ENCODE data around the gene EIF1.
"Not testable (repeated sequence)": the region's sequence is repeated elsewhere in the genome, so short reads cannot be mapped to it uniquely, and the experiment has no call there.

Gene EIF1

DNA sequence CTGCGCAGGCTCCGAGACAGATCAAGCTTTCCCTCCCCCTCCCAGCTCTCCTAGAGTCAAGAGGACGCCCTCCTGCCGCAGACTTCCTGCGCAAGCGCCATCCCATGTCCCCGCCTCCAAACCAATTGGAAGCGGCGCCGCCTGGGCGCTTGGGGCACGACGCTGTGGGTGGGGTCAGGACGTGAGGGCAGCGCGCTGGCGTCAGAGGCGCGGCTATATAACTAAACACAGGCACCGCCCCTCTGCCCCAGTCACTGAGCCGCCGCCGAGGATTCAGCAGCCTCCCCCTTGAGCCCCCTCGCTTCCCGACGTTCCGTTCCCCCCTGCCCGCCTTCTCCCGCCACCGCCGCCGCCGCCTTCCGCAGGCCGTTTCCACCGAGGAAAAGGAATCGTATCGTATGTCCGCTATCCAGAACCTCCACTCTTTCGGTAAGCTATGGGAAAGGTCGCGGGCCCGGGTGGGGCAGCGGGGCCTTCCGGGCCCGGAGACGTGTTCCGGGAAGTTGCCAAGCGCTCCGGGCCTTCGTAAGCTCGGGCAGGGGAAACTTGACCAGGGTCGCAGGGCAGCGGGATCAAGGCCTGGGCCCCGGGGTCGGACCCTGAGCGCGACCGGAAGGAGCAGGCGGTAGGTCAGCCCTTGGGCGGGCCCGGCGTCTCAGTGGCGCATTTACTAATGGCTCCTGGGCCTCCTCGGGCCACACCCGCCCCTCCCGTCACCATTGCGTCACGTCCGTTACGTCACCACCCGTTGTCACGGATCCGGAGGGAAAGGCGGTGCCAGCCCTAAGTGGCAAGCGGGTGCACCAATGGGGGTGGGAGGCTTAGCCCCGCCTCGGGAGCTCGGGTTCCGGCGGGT, at the start of gene EIF1:
Gene EIF1, plus strand, starts transcription at position 245 of the 856 bp plus-strand sequence. Its CDS starts 154 bp downstream, at position 399.
- Mint-ChIP-seq H3K9me3 (no peaks in the 10 kb centered on the region), H3K36me3 (ENCODE audit: low read depth) (peaks cover 44% of the 10 kb centered on the region), H3K27me3 (ENCODE audit: low read depth) (no peaks in the 10 kb centered on the region), H3K4me1 (ENCODE audit: low read depth) (peaks cover 24% of the 10 kb centered on the region), H3K27ac (peak within 1 kb of the TSS; percentile 98), H3K4me3 (peak within 1 kb of the TSS; percentile 92)

DNA sequence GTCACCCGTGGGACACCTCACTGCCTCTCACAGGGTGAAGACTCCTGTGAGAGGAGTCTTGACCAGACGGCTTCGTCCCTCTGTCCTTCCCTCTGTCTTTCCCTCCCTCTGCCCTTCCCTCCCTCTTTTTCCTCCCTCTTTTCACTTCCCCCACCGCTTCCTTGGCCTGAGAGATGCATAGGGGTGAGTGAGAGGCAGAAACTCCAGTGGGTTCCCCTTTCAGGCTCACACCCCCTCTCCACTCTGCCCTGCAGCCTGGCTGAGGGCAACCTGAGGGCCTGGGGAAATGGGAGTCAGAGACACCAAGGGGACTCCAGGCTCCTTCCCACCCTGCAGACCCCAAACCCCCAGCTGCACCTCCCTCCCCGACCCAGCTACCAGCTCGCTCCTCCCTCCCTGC, 49.7 kb upstream of the EIF1 start:
- no peaks in the 10 kb centered on the region for H3K36me3 Mint-ChIP-seq (ENCODE audit: low read depth)
- no peaks in the 10 kb centered on the region for H3K27me3 Mint-ChIP-seq (ENCODE audit: low read depth)
- no peak overlapping the region for H3K27ac Mint-ChIP-seq
- no peaks in the 10 kb centered on the region for H3K9me3 Mint-ChIP-seq
- H3K4me3 Mint-ChIP-seq, result no peak overlapping the region
- H3K4me1 Mint-ChIP-seq (ENCODE audit: low read depth), result no peaks in the 10 kb centered on the region

DNA sequence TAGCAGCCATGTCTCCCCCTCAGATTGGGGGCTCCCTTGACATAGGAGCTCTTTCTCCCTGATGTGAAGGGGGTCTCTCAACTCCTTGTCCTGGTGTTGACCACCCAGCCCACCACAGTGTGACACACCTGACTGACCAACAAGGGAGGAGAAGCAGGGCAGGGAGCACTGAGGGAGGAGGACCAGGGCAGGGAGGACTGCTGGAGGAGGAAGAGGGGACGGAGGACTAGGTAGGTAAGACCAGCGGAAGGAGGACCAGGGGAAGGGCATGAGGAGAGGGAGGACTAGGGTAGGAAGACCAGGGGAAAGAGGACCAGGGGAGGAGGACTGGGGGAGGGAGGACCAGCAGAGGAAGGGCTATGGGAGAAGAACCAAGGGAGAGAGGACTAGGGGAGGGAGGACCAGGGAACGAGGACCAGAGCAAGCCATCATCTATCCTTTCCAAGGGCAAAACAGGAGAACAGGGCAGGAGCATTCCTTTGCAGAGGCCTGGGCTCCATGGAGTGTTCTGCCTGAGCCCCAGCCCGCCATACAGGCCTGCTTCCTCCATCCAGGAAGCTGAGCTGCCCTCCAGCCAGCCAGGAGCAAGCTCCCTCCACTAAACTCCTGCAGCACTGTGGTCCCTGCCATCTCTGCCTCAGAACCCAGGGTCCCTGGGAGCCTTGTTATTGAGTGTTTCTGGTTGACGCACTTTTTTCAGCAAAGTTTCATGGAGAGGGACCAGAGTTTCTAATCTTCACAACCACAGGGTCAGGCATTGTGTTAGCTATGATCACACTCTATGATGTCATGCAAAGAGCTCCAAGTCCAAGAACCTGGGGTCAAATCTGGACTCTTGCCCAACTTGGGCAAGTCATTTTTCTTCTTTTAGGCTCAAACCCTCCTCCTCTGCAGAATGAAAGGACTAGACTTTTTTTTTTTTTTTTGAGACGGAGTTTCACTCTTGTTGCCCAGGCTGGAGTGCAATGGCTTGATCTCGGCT, 48.9 kb upstream of the EIF1 start:
- Mint-ChIP-seq H3K4me1 (ENCODE audit: low read depth) (no peaks in the 10 kb centered on the region), H3K27me3 (ENCODE audit: low read depth) (no peaks in the 10 kb centered on the region), H3K4me3 (no peak overlapping the region), H3K9me3 (no peaks in the 10 kb centered on the region), H3K27ac (no peak overlapping the region), H3K36me3 (ENCODE audit: low read depth) (no peaks in the 10 kb centered on the region)

DNA sequence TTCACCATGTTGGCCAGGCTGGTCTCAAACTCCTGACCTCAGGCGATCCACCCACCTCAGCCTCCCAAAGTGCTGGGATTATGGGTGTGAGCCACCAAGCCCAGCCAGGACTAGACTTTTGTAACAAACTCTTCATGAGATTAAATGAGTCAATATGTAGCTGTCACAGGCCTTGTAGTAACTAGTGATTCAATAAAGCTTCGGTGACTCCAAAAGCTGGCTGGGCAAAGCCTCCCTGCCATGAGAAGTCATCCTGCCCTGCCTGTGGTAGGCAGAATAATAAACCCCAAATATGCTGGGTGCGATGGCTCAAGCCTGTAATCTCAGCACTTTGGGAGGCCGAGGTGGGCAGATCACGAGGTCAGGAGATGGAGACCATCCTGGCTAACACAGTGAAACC, 48.1 kb upstream of the EIF1 start:
- H3K36me3 Mint-ChIP-seq (ENCODE audit: low read depth); H3K4me1 Mint-ChIP-seq (ENCODE audit: low read depth); H3K9me3 Mint-ChIP-seq; H3K4me3 Mint-ChIP-seq; H3K27ac Mint-ChIP-seq; H3K27me3 Mint-ChIP-seq (ENCODE audit: low read depth): not testable (repeated sequence)

DNA sequence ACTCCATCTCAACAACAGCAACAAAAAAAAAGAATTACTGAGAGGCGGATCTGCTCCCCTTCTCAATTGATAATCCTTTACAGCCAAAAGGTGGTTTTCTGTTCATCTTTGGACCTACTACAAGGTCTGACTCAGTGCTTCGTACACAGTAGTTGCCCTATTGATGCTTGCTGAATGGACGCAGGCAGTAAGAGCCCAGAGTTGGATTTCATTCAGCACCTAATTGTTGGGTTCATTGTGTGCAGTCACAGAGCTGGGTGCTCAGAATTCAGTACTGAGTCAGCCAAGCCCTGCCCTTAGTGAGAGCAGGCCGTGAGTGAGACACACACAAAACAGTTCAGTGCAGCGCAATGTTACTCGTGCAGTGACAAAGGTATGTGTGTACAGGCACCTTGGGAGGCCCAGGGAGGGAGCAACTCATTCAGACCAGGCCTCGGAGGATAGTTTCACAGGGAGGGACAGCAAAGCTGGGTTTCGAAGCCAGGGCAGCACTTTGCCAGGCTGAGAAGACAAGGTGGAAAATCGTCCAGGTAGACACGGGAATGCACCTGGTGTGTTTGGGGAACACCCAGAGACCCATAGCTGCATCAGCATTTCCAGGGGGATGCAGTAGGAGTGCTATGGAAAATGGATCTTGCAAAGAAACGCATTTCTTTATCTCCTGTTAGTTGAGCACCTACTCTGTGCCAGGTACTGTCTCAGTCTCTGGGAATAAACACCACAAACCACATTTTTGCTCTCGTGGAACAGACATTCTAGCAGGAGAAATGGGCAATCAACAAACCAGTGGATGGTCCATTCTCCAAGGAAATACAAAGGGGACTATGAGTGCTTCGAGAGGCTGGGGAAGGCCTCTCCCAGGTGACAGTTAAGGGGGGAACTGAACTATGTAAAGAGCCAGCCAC, 46.2 kb upstream of the EIF1 start:
- H3K4me3 Mint-ChIP-seq, result no peak overlapping the region
- H3K27me3 Mint-ChIP-seq (ENCODE audit: low read depth), result peaks cover 5% of the 10 kb centered on the region
- no peaks in the 10 kb centered on the region for H3K9me3 Mint-ChIP-seq
- no peak overlapping the region for H3K27ac Mint-ChIP-seq
- H3K36me3 Mint-ChIP-seq (ENCODE audit: low read depth), result no peaks in the 10 kb centered on the region
- H3K4me1 Mint-ChIP-seq (ENCODE audit: low read depth), result no peaks in the 10 kb centered on the region

DNA sequence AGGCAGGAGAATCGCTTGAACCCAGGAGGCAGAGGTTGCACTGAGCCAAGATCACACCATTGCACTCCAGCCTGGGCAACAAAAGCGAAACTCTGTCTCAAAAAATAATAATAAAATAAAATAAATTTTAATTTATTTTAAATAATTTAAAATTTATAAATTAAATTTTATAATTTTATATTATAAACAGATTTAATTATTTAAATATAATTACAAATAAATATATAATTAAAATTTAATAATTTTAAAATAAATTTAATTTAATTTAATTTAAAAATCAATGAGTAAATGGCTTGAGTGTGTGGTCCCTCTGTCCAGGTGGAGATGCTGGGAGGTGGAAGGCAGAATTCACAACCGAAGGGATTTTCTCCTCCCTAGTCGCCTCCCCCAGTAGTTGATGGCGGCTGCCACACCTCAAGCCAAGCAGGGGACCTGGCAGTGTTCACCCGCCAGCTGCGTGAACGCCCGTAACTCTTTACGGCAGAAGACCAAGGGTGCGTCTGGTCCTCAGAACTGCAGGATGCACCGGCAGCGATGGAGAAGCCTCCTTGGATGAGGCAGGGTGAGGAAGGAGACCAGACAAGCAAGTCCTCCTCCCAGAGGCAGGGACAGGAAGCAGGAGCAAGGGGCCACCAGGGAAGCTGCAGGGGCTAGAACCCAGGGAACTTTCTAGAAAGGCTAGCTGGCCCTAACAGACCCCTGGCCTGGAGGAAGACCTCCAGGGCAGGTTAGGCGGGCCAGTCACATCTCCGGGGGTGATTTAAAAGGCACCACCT, 41.5 kb upstream of the EIF1 start:
- Mint-ChIP-seq H3K36me3 (ENCODE audit: low read depth) (no peaks in the 10 kb centered on the region), H3K27me3 (ENCODE audit: low read depth) (peaks cover 5% of the 10 kb centered on the region), H3K4me1 (ENCODE audit: low read depth) (peaks cover 8% of the 10 kb centered on the region), H3K9me3 (no peaks in the 10 kb centered on the region), H3K27ac (no peak overlapping the region), H3K4me3 (no peak overlapping the region)

DNA sequence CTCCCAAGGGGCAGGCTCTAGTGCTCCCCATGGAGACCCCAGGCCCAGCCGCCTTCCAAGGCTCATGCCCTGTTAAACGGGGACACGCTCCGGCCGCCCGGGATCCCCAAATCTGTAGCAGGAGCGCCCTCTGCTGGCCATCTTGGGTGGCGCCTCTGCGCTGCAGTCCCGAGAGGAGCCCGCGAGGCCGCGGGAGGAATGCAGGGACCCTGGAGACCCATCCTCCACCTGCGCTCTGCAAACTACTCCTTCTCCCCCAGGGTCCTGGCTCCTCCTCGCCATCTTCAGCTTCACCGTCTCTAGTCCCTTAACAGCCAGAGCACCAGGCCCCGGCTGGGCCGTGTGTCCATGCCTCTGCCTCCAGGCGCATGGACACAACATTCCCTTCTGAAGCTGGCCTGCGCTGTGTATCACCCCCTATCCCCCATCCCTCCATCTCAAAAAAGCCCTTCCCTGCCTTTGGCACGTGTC, 40.7 kb upstream of the EIF1 start:
- Mint-ChIP-seq H3K4me3 (peak overlapping the region; percentile 69), H3K36me3 (ENCODE audit: low read depth) (no peaks in the 10 kb centered on the region), H3K4me1 (ENCODE audit: low read depth) (peaks cover 8% of the 10 kb centered on the region), H3K27ac (no peak overlapping the region), H3K27me3 (ENCODE audit: low read depth) (peaks cover 5% of the 10 kb centered on the region), H3K9me3 (no peaks in the 10 kb centered on the region)

DNA sequence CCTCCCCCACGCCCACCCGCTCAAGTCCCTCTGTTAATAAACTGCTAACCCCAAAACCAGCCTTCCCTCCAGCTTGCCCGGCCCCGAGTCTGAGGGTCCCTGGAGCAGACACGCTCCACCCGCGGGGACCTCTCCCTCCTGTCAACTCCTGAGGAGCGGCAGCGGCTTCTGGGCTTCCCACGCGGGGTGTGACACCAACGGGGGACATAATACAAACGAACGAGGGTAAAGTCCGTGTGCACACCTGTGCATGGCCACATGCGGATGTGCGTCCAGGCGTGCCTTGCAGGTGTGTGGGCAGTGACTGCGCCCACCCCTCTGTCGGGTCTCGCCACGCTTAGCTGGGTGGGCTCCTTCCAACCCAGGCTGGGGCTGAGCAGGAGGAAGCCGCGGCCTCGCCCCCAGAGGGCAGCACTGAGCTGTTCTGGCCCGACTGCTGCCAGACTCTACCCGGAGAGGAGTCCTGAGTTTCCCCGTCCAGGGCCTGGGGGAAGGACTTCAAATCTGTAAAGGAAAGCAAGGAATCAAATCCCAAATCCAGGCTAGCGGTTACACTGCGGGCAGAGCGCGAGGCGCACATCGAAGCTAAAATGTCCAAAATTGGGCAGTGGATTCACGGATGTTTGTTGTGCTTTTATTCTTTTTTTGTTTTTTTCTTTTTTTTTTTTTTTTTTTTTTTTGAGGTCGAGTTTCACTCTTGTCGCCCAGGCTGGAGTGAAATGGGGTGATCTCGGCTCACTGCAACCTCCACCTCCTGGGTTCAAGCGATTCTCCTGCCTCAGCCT, 40.1 kb upstream of the EIF1 start:
- Mint-ChIP-seq H3K36me3 (ENCODE audit: low read depth) (no peaks in the 10 kb centered on the region), H3K4me1 (ENCODE audit: low read depth) (peaks cover 8% of the 10 kb centered on the region), H3K9me3 (no peaks in the 10 kb centered on the region), H3K4me3 (peak overlapping the region; percentile 69), H3K27ac (peak overlapping the region; percentile 79), H3K27me3 (ENCODE audit: low read depth) (peaks cover 5% of the 10 kb centered on the region)

DNA sequence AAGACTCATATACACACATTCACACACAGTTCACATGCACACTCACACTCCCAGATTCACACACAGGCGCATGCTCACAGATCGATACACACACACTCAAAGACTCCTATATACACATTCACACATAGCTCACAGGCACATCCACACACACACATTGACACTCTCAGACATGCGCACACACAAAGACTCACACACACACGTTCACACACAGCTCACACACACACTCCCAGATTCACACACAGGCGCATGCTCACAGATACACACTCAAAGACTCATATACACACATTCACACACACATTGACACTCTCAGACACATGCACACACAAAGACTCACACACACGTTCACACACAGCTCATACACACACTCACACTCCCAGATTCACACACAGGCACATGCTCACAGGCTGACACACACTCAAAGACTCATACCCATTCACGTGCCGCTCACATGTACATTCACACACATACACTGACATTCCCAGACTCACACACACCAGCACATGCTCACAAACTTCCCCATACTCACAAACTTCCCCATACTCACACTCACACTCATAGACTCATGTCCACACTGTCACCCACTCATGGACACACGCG, 38.7 kb upstream of the EIF1 start:
- Mint-ChIP-seq H3K4me3 (no peak overlapping the region), H3K4me1 (ENCODE audit: low read depth) (peaks cover 8% of the 10 kb centered on the region), H3K36me3 (ENCODE audit: low read depth) (no peaks in the 10 kb centered on the region), H3K27ac (no peak overlapping the region), H3K27me3 (ENCODE audit: low read depth) (peaks cover 5% of the 10 kb centered on the region), H3K9me3 (no peaks in the 10 kb centered on the region)

DNA sequence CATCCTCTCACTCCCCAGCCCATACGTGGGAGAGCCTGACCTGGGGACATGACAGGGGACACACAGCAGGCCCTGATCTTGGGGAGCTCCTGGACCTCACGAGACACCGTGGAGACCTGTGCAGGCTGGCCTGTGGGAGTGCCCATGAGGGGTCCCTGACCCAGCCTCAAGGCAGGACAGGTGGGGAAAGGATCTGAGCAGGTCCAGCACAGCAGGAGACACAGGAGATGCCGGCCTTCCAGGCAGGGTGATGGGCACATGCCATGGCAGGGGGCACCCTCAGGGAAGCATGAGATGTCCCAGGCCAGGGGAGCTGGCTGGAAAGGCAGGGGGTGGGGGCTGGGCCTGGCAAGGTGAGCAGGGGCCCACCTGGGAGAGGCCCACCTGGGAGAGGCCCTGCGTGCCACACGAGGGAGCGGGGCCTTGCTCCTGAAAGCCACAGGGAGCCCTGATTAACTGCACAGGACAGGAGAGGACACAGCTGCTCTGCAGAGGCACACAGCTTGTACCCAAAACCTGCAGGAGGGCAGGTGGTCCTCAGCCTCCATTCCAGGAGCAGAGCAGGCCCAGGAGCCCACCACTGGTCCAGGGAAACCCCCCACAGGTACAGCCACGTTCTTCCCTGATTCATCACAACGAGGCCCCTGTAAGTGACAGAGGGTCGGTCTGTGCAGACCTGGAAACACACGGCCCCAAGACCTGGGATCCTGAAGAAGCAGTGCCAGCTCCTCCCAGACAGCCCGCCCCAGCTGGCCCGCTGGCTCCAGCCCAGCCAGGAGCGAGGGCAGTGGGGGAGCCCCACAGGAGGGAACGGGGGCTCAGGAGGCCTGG, 37.7 kb upstream of the EIF1 start:
- Mint-ChIP-seq H3K4me3 (no peak overlapping the region), H3K27me3 (ENCODE audit: low read depth) (no peaks in the 10 kb centered on the region), H3K4me1 (ENCODE audit: low read depth) (peaks cover 8% of the 10 kb centered on the region), H3K36me3 (ENCODE audit: low read depth) (no peaks in the 10 kb centered on the region), H3K9me3 (no peaks in the 10 kb centered on the region), H3K27ac (no peak overlapping the region)

DNA sequence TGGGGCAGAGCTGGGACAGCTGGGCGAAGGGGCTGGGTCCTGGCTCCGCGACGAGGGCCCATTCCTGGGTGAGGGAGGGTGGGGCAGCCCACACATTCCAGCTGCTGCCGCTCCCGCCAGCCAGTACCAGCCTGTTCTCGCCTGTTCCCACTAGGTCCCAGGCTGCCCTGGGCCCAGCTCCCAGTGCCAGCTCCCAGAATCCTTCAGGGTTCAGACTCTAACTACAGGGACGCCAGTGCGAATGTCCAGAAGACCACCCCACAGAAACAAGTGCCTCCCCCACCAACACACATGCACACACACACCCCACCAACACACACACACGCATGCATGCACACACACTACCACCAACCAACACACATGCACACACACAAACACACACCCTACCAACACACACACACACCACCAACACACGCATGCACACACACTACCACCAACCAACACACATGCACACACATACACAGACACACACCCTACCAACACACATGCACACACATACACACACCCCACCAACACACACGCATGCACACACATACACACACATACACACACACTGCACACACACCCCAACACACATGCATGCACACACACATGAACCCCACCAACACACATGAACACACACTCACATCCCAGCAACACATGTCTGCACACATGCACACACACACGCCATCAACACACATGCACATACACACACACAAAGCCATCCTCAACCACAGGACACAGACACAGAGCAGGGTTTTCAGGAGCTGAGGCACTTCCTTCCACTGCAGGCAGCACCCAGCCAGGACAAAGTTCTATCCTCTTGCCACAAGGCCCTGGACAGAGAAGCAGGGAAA, 36.8 kb upstream of the EIF1 start:
- H3K4me1 Mint-ChIP-seq (ENCODE audit: low read depth), result peaks cover 8% of the 10 kb centered on the region
- H3K27ac Mint-ChIP-seq, result no peak overlapping the region
- H3K27me3 Mint-ChIP-seq (ENCODE audit: low read depth), result no peaks in the 10 kb centered on the region
- H3K36me3 Mint-ChIP-seq (ENCODE audit: low read depth), result no peaks in the 10 kb centered on the region
- no peak overlapping the region for H3K4me3 Mint-ChIP-seq
- no peaks in the 10 kb centered on the region for H3K9me3 Mint-ChIP-seq

Data from T-helper 1 cell treated with Interleukin-12 subunit alpha and Interleukin-12 subunit beta and Interleukin-4 antibody, amounts not matched to agents 30 μg/mL and 1 μg/mL, for 36 hours (primary cell).